ENCODE results near the gene RAB3IL1.

DNA sequence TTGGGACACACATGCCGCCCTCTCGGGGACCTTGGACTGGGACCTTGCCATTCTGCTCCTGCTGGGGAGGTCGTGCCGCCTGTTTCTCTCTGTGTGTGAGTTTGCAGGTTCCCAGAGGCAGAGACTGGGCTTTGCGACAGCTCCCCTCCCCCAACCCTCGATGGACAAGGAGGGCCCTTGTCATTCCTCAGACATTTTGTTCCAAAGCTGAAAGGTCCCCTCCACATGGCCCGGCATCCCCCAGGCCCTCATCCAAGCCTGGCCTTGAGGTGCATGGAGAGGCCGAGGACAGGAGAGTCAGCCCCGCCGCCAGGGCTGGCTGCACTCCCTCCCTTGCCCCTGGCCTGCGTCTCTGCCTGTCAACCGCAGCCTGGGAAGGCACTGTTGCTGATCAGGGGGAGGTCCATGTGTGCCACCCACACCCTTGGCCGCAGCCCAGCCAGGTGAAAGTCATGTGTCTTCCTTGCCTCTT is 63.6 kb downstream of the RAB3IL1 start:
- TF ChIP-seq POLR2A (IDR thresholded peaks at IDR 0.05; ENCODE audit: low read depth, low read length) = no peak
- no peak for TF ChIP-seq TAF1 (IDR thresholded peaks at IDR 0.05; ENCODE audit: borderline replicate concordance, low read depth, low read length)
- TF ChIP-seq POLR2AphosphoS5 (IDR thresholded peaks at IDR 0.05; ENCODE audit: low read depth, low read length) = no peak
